ENCODE measurements around the gene CDC27. TPM values are rescaled to one million over a fixed set of nuclear protein-coding genes. Genes with fewer than 3 reads are reported as not detected.

CDC27 gene
- polyA plus RNA-seq, 1 donor (not counting 4 experiments of a cell fraction or from before 2014, with no cell fraction given) = 95.6 TPM

DNA sequence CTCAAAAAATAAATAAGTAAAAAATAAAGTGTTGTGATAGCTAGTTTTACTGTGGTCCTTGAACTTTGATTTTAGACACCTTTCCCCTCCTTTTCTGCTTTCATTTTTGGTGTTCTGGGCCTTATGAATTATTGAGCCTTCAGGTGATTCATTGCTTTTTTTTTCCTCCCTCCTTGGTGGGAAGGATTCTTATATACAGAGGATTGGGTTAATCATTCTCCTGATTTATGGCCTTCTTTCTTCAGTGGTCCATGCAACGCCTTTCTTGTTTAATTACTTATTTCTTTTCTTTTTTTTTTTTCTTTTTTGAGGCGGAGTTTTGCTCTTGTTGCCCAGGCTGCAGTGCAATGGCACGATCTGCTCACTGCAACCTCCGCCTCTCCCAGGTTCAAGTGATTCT, 12.1 kb upstream of the CDC27 start:
- no peak overlapping the region for H3K4me2 ChIP-seq (ENCODE audit: control insufficient read depth, extremely low read depth, insufficient read depth, low read depth, low read length)
- DNase-seq (ENCODE audit: low read depth, low spot score) = no peak
- peaks cover 11% of the 10 kb centered on the region for H3K4me1 ChIP-seq (ENCODE audit: control insufficient read depth, extremely low read depth, insufficient read depth, low read length)
- no peak overlapping the region for H2AFZ ChIP-seq (ENCODE audit: control insufficient read depth, low read length)
- H3K9me1 ChIP-seq (ENCODE audit: control insufficient read depth, extremely low read depth, insufficient read depth, low read length) = no peaks in the 10 kb centered on the region
- no peaks in the 10 kb centered on the region for H3K27me3 ChIP-seq (ENCODE audit: control insufficient read depth, extremely low read depth, insufficient read depth, low read length)
- H3K79me2 ChIP-seq (ENCODE audit: control insufficient read depth, insufficient read depth, low read length) = no peaks in the 10 kb centered on the region
- no peak overlapping the region for H3K27ac ChIP-seq (ENCODE audit: control insufficient read depth, insufficient read depth, low read length)
- dilution Hi-C loops (cut with MboI; ENCODE audit: extremely low pct_ligation_motif_present, low sequenced_read_pairs) = no loop called here
- H3K36me3 ChIP-seq (ENCODE audit: control insufficient read depth in 2 of 2, extremely low read depth in 1 of 2, insufficient read depth in 2 of 2, low read length in 2 of 2) = no peaks in the 10 kb centered on the region
- TF ChIP-seq, protein P1, sequence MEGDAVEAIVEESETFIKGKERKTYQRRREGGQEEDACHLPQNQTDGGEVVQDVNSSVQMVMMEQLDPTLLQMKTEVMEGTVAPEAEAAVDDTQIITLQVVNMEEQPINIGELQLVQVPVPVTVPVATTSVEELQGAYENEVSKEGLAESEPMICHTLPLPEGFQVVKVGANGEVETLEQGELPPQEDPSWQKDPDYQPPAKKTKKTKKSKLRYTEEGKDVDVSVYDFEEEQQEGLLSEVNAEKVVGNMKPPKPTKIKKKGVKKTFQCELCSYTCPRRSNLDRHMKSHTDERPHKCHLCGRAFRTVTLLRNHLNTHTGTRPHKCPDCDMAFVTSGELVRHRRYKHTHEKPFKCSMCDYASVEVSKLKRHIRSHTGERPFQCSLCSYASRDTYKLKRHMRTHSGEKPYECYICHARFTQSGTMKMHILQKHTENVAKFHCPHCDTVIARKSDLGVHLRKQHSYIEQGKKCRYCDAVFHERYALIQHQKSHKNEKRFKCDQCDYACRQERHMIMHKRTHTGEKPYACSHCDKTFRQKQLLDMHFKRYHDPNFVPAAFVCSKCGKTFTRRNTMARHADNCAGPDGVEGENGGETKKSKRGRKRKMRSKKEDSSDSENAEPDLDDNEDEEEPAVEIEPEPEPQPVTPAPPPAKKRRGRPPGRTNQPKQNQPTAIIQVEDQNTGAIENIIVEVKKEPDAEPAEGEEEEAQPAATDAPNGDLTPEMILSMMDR (optimal IDR thresholded peaks at IDR 0.05 in 1 of 3, IDR thresholded peaks at IDR 0.05 in 1 of 3, conservative IDR thresholded peaks at IDR 0.05 in 1 of 3; ENCODE audit: extremely low read depth in 1 of 3, insufficient read depth in 2 of 3, low read length in 3 of 3) = no peak
- no peak for TF ChIP-seq EZH2 (IDR thresholded peaks at IDR 0.05; ENCODE audit: low read length)
- no peaks in the 10 kb centered on the region for H4K20me1 ChIP-seq (ENCODE audit: control insufficient read depth, extremely low read depth, insufficient read depth, low read length)
- H3K9me3 ChIP-seq (ENCODE audit: control insufficient read depth, low read depth, low read length) = no peaks in the 10 kb centered on the region
- H3K9ac ChIP-seq (ENCODE audit: control insufficient read depth, extremely low read depth, insufficient read depth, low read length) = no peak overlapping the region
- no peak overlapping the region for H3K4me3 ChIP-seq (ENCODE audit: control insufficient read depth in 2 of 3, extremely low read depth in 1 of 3, insufficient read depth in 2 of 3, low read depth in 1 of 3, low read length in 3 of 3)
- no peak for FAIRE-seq

DNA sequence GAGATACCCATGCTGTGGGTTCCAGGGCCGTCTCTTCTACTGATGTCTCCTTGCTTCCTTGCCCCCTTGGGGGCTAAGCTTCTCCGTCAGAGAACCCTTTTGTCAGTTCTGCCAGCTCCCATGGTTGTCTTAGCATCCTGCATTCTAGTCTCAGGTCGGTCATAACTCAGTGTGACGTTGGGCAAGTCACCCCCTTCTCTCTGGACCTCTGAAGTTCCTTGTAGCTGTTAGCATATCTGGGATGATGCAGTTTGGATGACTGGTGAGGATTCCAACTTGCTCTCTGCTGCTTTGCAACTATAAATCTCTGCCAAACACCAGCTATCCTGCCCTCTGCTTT, 11.2 kb upstream of the CDC27 start:
- Histone ChIP-seq H4K20me1 (ENCODE audit: control insufficient read depth, extremely low read depth, insufficient read depth, low read length) (no peaks in the 10 kb centered on the region), H3K27me3 (ENCODE audit: control insufficient read depth, extremely low read depth, insufficient read depth, low read length) (no peaks in the 10 kb centered on the region), H3K27ac (ENCODE audit: control insufficient read depth, insufficient read depth, low read length) (no peak overlapping the region), H3K36me3 (ENCODE audit: control insufficient read depth in 2 of 2, extremely low read depth in 1 of 2, insufficient read depth in 2 of 2, low read length in 2 of 2) (no peaks in the 10 kb centered on the region), H3K9me3 (ENCODE audit: control insufficient read depth, low read depth, low read length) (no peaks in the 10 kb centered on the region), H3K4me3 (ENCODE audit: control insufficient read depth in 2 of 3, extremely low read depth in 1 of 3, insufficient read depth in 2 of 3, low read depth in 1 of 3, low read length in 3 of 3) (no peak overlapping the region), H3K4me1 (ENCODE audit: control insufficient read depth, extremely low read depth, insufficient read depth, low read length) (peaks cover 4% of the 10 kb centered on the region), H3K4me2 (ENCODE audit: control insufficient read depth, extremely low read depth, insufficient read depth, low read depth, low read length) (no peak overlapping the region), H3K9me1 (ENCODE audit: control insufficient read depth, extremely low read depth, insufficient read depth, low read length) (no peaks in the 10 kb centered on the region), H3K9ac (ENCODE audit: control insufficient read depth, extremely low read depth, insufficient read depth, low read length) (no peak overlapping the region), H3K79me2 (ENCODE audit: control insufficient read depth, insufficient read depth, low read length) (no peaks in the 10 kb centered on the region), H2AFZ (ENCODE audit: control insufficient read depth, low read length) (no peak overlapping the region)
- dilution Hi-C loops (cut with MboI; ENCODE audit: extremely low pct_ligation_motif_present, low sequenced_read_pairs) = no loop called here
- TF ChIP-seq, protein P1 (optimal IDR thresholded peaks at IDR 0.05 in 1 of 3, IDR thresholded peaks at IDR 0.05 in 1 of 3, conservative IDR thresholded peaks at IDR 0.05 in 1 of 3; ENCODE audit: extremely low read depth in 1 of 3, insufficient read depth in 2 of 3, low read length in 3 of 3) = no peak
- no peak for TF ChIP-seq EZH2 (IDR thresholded peaks at IDR 0.05; ENCODE audit: low read length)
- no peak for DNase-seq (ENCODE audit: low read depth, low spot score)
- FAIRE-seq = no peak

Measured in keratinocyte (primary cell).